Neuronal stem cell (in vitro differentiated cells): ENCODE measurements around the gene UBE2F.

Experiments used
- DNase-seq: peaks from one replicate; pipeline ENCODE4 v3.0.0-alpha.2; 2013; ENCODE audit warnings: low spot score
- H2AFZ ChIP-seq: one replicate; pipeline ENCODE4 v1.6.1; 2013; ENCODE audit warnings: mild to moderate bottlenecking, low read length, inconsistent platforms
- H2AK5ac ChIP-seq: 2 replicates; pipeline ENCODE4 v1.6.1; 2013; ENCODE audit warnings: low read depth, mild to moderate bottlenecking, inconsistent platforms, low read length, moderate library complexity, mixed read lengths
- H2BK120ac ChIP-seq: 2 replicates; pipeline ENCODE4 v1.6.1; 2013; ENCODE audit warnings: low read depth, mild to moderate bottlenecking, inconsistent platforms, low read length, moderate library complexity, mixed read lengths
- H2BK12ac ChIP-seq: one replicate; pipeline ENCODE4 v1.6.1; 2013; ENCODE audit warnings: low read length, inconsistent platforms
- H2BK15ac ChIP-seq: 2 replicates; pipeline ENCODE4 v1.6.1; 2013; ENCODE audit warnings: mild to moderate bottlenecking, low read length, inconsistent platforms, mixed read lengths
- H2BK5ac ChIP-seq: one replicate; pipeline ENCODE4 v1.6.1; 2013; ENCODE audit warnings: inconsistent platforms, mild to moderate bottlenecking, low read length, moderate library complexity
- H3K14ac ChIP-seq: one replicate; pipeline ENCODE4 v1.6.1; 2013; ENCODE audit warnings: low read length, inconsistent platforms
- H3K18ac ChIP-seq: 2 replicates; pipeline ENCODE4 v1.6.1; 2013; ENCODE audit warnings: low read length, inconsistent platforms
- H3K23ac ChIP-seq: 2 replicates; pipeline ENCODE4 v1.6.1; 2013; ENCODE audit warnings: low read depth, mild to moderate bottlenecking, mixed read lengths, low read length, inconsistent platforms; ENCODE audit not compliant: poor library complexity
- H3K27ac ChIP-seq: replicated peaks from 3 replicates; pipeline ENCODE4 v1.5.1; 2013; ENCODE audit warnings: low read length, inconsistent platforms
- H3K27me3 ChIP-seq, 3 experiments: 2 replicates each; pipeline ENCODE4 v1.6.1; 2013; ENCODE audit warnings: low read length in 3 of 3, mild to moderate bottlenecking in 2 of 3, inconsistent platforms in 1 of 3, low read depth in 1 of 3, mixed read lengths in 1 of 3, moderate library complexity in 1 of 3; ENCODE audit not compliant: control insufficient read depth in 3 of 3, insufficient read depth in 3 of 3
- H3K36me3 ChIP-seq, 2 donors: replicated peaks in 1 of 2; 2 replicates each; pipeline ENCODE4 v1.6.1; 2013; ENCODE audit warnings: low read length in 2 of 2; ENCODE audit not compliant: control insufficient read depth in 2 of 2, insufficient read depth in 2 of 2
- H3K4ac ChIP-seq: 2 replicates; pipeline ENCODE4 v1.6.1; 2013; ENCODE audit warnings: inconsistent platforms, mild to moderate bottlenecking, low read length, moderate library complexity
- H3K4me1 ChIP-seq, 2 donors: 1 replicate in 1 of 2; 2 replicates in 1 of 2; pipeline ENCODE4 v1.6.1; 2013; ENCODE audit warnings: low read length in 2 of 2, low read depth in 1 of 2; ENCODE audit not compliant: control insufficient read depth in 2 of 2, insufficient read depth in 1 of 2
- H3K4me2 ChIP-seq: one replicate; pipeline ENCODE4 v1.6.1; 2013; ENCODE audit warnings: mild to moderate bottlenecking, low read length, inconsistent platforms; ENCODE audit not compliant: insufficient read depth, poor library complexity, severe bottlenecking
- H3K4me3 ChIP-seq, 2 donors: 2 replicates each; pipeline ENCODE4 v1.5.1; 2013; ENCODE audit warnings: low read length in 2 of 2, mild to moderate bottlenecking in 2 of 2, inconsistent platforms in 1 of 2, moderate library complexity in 1 of 2
- H3K79me1 ChIP-seq: one replicate; pipeline ENCODE4 v1.6.1; 2013; ENCODE audit warnings: low read depth, mild to moderate bottlenecking, inconsistent platforms, low read length, moderate library complexity
- H3K9ac ChIP-seq: one replicate; pipeline ENCODE4 v1.6.1; 2013; ENCODE audit warnings: mild to moderate bottlenecking, low read depth, low read length, inconsistent platforms; ENCODE audit not compliant: poor library complexity
- H3K9me3 ChIP-seq, 2 donors: replicated peaks in 1 of 2; 2 replicates each; pipeline versions ENCODE3 to v1.6.1; 2013; ENCODE audit warnings: low read length in 2 of 2, mild to moderate bottlenecking in 2 of 2, inconsistent platforms in 1 of 2, low read depth in 1 of 2, mixed read lengths in 1 of 2, moderate library complexity in 1 of 2; ENCODE audit not compliant: control insufficient read depth in 2 of 2, insufficient read depth in 1 of 2
- H4K8ac ChIP-seq: one replicate; pipeline ENCODE4 v1.6.1; 2013; ENCODE audit warnings: low read depth, mild to moderate bottlenecking, inconsistent platforms, low read length, moderate library complexity
- H4K91ac ChIP-seq: one replicate; pipeline ENCODE4 v1.6.1; 2013; ENCODE audit warnings: low read length, low read depth, mild to moderate bottlenecking, inconsistent platforms; ENCODE audit not compliant: poor library complexity
- WGBS, 2 donors: extraction: QIAGEN DNeasy Blood & Tissue Kit; methylation state at CpG; one replicate each; pipeline ENCODE4 v1.1.7; 2013; ENCODE audit warnings: missing lambda C conversion rate in 2 of 2, mixed read lengths in 1 of 2; ENCODE audit not compliant: insufficient read length in 2 of 2, insufficient replicate concordance in 1 of 2; ENCODE audit errors: extremely low coverage in 2 of 2; 5-methylcytosine and 5-hydroxymethylcytosine counted together

The UBE2F gene

DNA sequence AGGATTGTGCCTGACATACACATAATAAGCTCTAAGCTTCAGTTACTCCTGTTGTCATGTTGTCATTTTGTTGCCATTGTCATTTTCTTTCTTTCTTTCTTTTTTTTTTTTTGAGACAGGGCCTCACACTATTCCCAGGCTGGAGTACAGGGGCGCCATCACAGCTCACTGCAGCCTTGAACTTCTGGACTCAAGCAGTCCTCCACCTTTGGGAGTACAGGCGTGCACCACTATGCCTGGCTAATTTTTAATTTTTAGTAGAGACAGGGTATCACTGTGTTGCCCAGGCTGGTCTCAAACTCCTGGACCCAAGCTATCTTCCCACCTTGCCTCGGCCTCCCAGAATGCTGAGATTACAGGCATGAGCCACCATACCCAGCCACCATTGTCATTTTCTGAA, 63.0 kb downstream of the UBE2F start:
- Histone ChIP-seq H2AFZ (no peak overlapping the region), H3K27me3 (no peaks in the 10 kb centered on the region), H2BK120ac (no peak overlapping the region), H3K9me3 (no peaks in the 10 kb centered on the region), H2BK12ac (no peak overlapping the region), H3K79me1 (no peaks in the 10 kb centered on the region), H3K27ac (no peak overlapping the region), H4K91ac (no peak overlapping the region), H3K14ac (no peak overlapping the region), H3K23ac (no peak overlapping the region), H3K4ac (no peak overlapping the region), H3K4me1 (no peaks in the 10 kb centered on the region), H4K8ac (no peak overlapping the region), H2BK5ac (no peak overlapping the region), H2AK5ac (no peak overlapping the region), H3K18ac (no peak overlapping the region), H3K9ac (no peak overlapping the region), H3K4me2 (no peak overlapping the region), H3K4me3 (no peak overlapping the region), H2BK15ac (no peak overlapping the region), H3K36me3 (peaks cover 11 to 57% of the 10 kb centered on the region in 2 donors)
- no peak for DNase-seq
- WGBS, 2 donors = no CpG with 5 or more reads among the region's 3 CpGs

DNA sequence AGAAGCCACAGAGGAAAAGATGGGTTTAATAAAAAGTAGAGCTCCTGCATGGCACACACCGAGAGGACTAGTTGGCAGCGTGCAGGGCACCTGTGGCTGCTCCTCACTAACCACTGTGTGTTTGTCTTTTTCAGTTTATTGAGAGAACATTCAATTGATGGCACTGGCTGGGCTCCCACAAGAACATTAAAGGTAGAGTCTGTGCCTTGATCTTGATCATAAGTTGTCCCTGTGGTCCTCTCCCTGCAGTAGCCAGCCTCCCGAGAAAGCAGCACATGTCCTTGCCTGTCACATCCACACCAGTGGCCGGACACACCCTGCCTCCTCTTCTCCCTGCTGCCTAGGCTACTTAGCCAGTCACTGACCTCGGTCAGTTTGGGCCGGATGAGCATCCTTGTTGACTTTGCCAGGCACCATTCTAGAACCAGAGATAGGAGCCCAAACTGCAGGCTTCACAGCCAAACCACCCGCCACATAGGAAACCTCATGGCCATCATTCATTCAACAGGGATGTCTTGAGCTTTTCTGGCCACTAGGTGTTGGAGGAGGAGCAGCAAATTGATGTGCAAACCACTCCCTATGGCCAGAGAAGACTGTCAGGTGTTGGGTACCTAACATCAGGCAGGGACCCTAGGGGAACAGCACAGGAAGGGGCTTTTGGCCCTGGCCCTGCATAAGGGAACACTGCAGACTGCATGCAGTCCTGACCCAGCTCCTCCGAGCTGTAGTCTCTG, 63.8 kb downstream of the UBE2F start:
- Histone ChIP-seq H3K27ac (no peak overlapping the region), H3K9ac (no peak overlapping the region), H4K91ac (no peak overlapping the region), H4K8ac (no peak overlapping the region), H3K18ac (no peak overlapping the region), H3K27me3 (no peaks in the 10 kb centered on the region), H3K14ac (no peak overlapping the region), H3K4me3 (no peak overlapping the region), H2BK120ac (no peak overlapping the region), H3K9me3 (no peaks in the 10 kb centered on the region), H3K36me3 (peaks cover 12 to 57% of the 10 kb centered on the region in 2 donors), H3K4ac (no peak overlapping the region), H2BK5ac (no peak overlapping the region), H2BK15ac (no peak overlapping the region), H2AK5ac (no peak overlapping the region), H2BK12ac (no peak overlapping the region), H3K23ac (no peak overlapping the region), H3K79me1 (no peaks in the 10 kb centered on the region), H3K4me2 (no peak overlapping the region), H3K4me1 (no peaks in the 10 kb centered on the region), H2AFZ (no peak overlapping the region)
- no peak for DNase-seq
- WGBS, 2 donors = no CpG with 5 or more reads among the region's 8 CpGs

DNA sequence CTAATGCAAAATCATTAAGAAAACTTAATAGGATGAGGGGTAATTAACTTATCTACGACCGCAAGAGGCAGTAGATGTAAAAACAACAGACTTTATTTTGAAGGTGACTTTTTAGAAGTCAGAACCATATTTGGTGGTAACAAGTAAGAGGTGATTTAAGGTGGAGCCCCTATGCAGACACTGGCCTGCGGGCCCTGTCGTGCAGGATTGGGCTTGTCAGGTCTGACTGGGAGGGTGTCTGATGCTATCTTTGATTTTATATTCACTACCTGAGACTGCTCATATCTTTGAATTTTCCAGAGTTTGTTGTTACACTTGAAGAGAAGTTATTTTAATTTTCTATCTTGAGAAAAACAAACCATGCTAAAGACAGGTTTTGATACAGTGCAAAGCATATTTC, 64.9 kb downstream of the UBE2F start:
- DNase-seq = no peak
- Histone ChIP-seq H3K9me3 (no peaks in the 10 kb centered on the region), H3K18ac (no peak overlapping the region), H3K23ac (no peak overlapping the region), H3K14ac (no peak overlapping the region), H2BK12ac (no peak overlapping the region), H3K4ac (no peak overlapping the region), H3K36me3 (peaks cover 10 to 63% of the 10 kb centered on the region in 2 donors), H2BK5ac (no peak overlapping the region), H2AFZ (no peak overlapping the region), H2BK120ac (no peak overlapping the region), H4K8ac (no peak overlapping the region), H3K4me1 (no peaks in the 10 kb centered on the region), H3K4me3 (no peak overlapping the region), H2BK15ac (no peak overlapping the region), H2AK5ac (no peak overlapping the region), H3K27me3 (no peaks in the 10 kb centered on the region), H3K79me1 (no peaks in the 10 kb centered on the region), H3K4me2 (no peak overlapping the region), H4K91ac (no peak overlapping the region), H3K27ac (no peak overlapping the region), H3K9ac (no peak overlapping the region)
- WGBS, 2 donors = no CpG with 5 or more reads among the region's 4 CpGs

DNA sequence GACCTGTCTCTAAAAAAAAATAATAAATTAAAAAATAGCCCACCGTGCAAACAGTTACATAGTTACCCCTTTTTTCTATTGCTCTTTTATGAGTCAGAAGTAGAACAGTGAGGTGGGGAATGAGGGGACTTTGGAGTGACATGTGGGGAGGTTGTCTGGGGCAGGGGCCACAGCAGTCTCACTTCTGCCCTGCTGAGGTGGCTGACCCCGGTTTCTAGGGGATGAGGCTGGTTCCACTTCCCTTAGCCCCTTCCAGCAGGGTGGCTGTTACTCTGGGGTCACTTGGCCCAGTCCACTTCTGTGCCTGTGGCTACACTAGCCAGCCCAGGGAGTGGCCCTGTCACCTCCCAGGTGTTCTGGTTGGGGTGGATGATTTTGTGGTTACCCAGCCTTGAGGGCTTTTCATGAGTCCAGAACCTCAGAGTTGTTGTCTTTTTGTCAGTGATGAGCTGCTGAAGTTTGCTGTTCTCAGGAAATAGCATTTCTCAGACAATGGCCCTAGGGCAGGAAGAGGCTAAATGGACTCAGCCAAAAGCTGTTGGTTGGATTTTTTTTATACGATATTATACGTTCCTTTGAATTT, 66.0 kb downstream of the UBE2F start:
- no peak overlapping the region for H3K18ac ChIP-seq
- H3K23ac ChIP-seq = no peak overlapping the region
- H4K8ac ChIP-seq = no peak overlapping the region
- no peak overlapping the region for H2BK120ac ChIP-seq
- no peak overlapping the region for H2AK5ac ChIP-seq
- H3K79me1 ChIP-seq = no peaks in the 10 kb centered on the region
- H3K9me3 ChIP-seq = no peaks in the 10 kb centered on the region
- H3K14ac ChIP-seq = no peak overlapping the region
- no peaks in the 10 kb centered on the region for H3K27me3 ChIP-seq
- H3K4me1 ChIP-seq = no peaks in the 10 kb centered on the region
- H3K4me3 ChIP-seq = no peak overlapping the region
- no peak overlapping the region for H3K4me2 ChIP-seq
- no peak overlapping the region for H2BK12ac ChIP-seq
- no CpG with 5 or more reads among the region's 4 CpGs for WGBS, 2 donors
- H2BK15ac ChIP-seq = no peak overlapping the region
- no peak for DNase-seq
- no peak overlapping the region for H2AFZ ChIP-seq
- H4K91ac ChIP-seq = no peak overlapping the region
- H2BK5ac ChIP-seq = no peak overlapping the region
- no peak overlapping the region for H3K9ac ChIP-seq
- peaks cover 10 to 63% of the 10 kb centered on the region in 2 donors for H3K36me3 ChIP-seq
- H3K4ac ChIP-seq = no peak overlapping the region
- H3K27ac ChIP-seq = no peak overlapping the region
